Retinal pigment epithelial cell (primary cell): ENCODE data around the gene GRB10.

Experiments used
- DNase-seq: peaks from one replicate; pipeline ENCODE4 v3.0.0-alpha.2; 2010; ENCODE audit warnings: low read depth
- H3K4me3 ChIP-seq: 2 replicates; pipeline ENCODE4 v1.5.1; 2011; ENCODE audit warnings: mild to moderate bottlenecking, low read length, control low read depth, moderate library complexity
- CTCF ChIP-seq: conservative IDR thresholded peaks from 2 replicates; pipeline ENCODE4 v1.5.1; 2011; ENCODE audit warnings: low read depth, low read length, control low read depth, inconsistent platforms

The GRB10 gene

GRCh38 chr7:50814166-50814565 lies 31.5 kb upstream of the GRB10 start:
- no peak overlapping the region for H3K4me3 ChIP-seq
- DNase-seq: no peak
- no peak for TF ChIP-seq CTCF

GRCh38 chr7:50812841-50813475 lies 30.3 kb upstream of the GRB10 start:
- DNase-seq: peak; percentile 75
- no peak overlapping the region for H3K4me3 ChIP-seq
- TF ChIP-seq CTCF: no peak

- no peak overlapping the region for H3K4me3 ChIP-seq
- no peak for DNase-seq
- no peak for TF ChIP-seq CTCF
Measured at GRCh38 chr7:50812094-50812493, 29.4 kb upstream of the GRB10 start.

- no peak for TF ChIP-seq CTCF
- H3K4me3 ChIP-seq: no peak overlapping the region
- no peak for DNase-seq
Measured at GRCh38 chr7:50808282-50808888, 25.7 kb upstream of the GRB10 start.

GRCh38 chr7:50807026-50807730 lies 24.5 kb upstream of the GRB10 start:
- TF ChIP-seq CTCF: no peak
- no peak overlapping the region for H3K4me3 ChIP-seq
- DNase-seq: no peak

- DNase-seq: no peak
- no peak overlapping the region for H3K4me3 ChIP-seq
- TF ChIP-seq CTCF: no peak
Measured at GRCh38 chr7:50806143-50806542, 23.4 kb upstream of the GRB10 start.
